ENCODE results near the gene TLX2. TPM values are rescaled to one million over a fixed set of nuclear protein-coding genes. Genes with fewer than 3 reads are reported as not detected.

TLX2 gene
- total and polyA plus RNA-seq, 2 of the 13 experiments (the other 11 are each of a cell fraction or from before 2014, with no cell fraction given): 0.05 to 0.20 TPM

GRCh38 chr2:74544634-74545033, 30.4 kb downstream of the TLX2 start:
- Histone ChIP-seq H3K4me1 (ENCODE audit: insufficient read depth, low read length) (peaks cover 17% of the 10 kb centered on the region), H3K9me3 (ENCODE audit: low read length) (no peaks in the 10 kb centered on the region), H2AFZ (ENCODE audit: low read length) (no peak overlapping the region), H3K27ac (ENCODE audit: extremely low read length, insufficient read depth, low read length) (no peak overlapping the region), H4K20me1 (ENCODE audit: insufficient read depth, low read length) (no peaks in the 10 kb centered on the region), H3K79me2 (ENCODE audit: insufficient read depth, low read length) (no peaks in the 10 kb centered on the region), H3K27me3 (ENCODE audit: control insufficient read depth in 1 of 2, insufficient read depth in 2 of 2, low read length in 2 of 2) (peaks cover 0 to 23% of the 10 kb centered on the region in 2 experiments; a peak in 2 of 5 replicates), H3K4me3 (replicated peaks in 1 of 3; ENCODE audit: insufficient read depth in 1 of 3, low read depth in 2 of 3, low read length in 3 of 3) (no peak overlapping the region), H3K36me3 (replicated peaks in 1 of 2; ENCODE audit: control insufficient read depth in 1 of 2, insufficient read depth in 2 of 2, low read length in 2 of 2) (no peaks in the 10 kb centered on the region), H3K9ac (ENCODE audit: insufficient read depth, low read depth, low read length) (no peak overlapping the region), H3K4me2 (ENCODE audit: low read depth, low read length) (no peak overlapping the region)
- 10% methylated on average over 3 of the region's 3 CpGs for WGBS (ENCODE audit: low lambda C conversion rate)
- in situ Hi-C loops (cut with HindIII; ENCODE audit: extremely low pct_ligation_motif_present, low pct_unique_long_range_greater_than_20kb) (no loop called here), intact Hi-C loops (cut with micrococcal nuclease; ENCODE audit: unreplicated experiment) (loop anchor here (1.0 kb wide), 1 partner anchor 43 kb away; no protein-coding TSS in a partner anchor)
- FAIRE-seq: no peak
- BruUV-seq (replicated peaks): no TSS peak
- POLR2A ChIA-PET: interaction anchor here (0.9 kb wide), 1 partner anchor 61 kb away, joined by 3 read pairs; the partner anchor contains the start of gene TTC31
- CTCF ChIA-PET (ENCODE audit: low intra/inter-chr PET ratio, low total read pairs): no interaction called here
- DNase-seq (ENCODE audit: low spot score): no peak
- TF ChIP-seq STAG1 (CRISPR knock-in tag; IDR thresholded peaks at IDR 0.05) (peak; percentile 60), CTCF (CRISPR knock-in tag; IDR thresholded peaks at IDR 0.05) (peak; percentile 57), FOXA3 (CRISPR knock-in tag; IDR thresholded peaks at IDR 0.05) (peak; percentile 8; the same call in 1 of the 2 replicates), FOXM1 (CRISPR knock-in tag; IDR thresholded peaks at IDR 0.05) (no peak), DR1 (CRISPR knock-in tag; IDR thresholded peaks at IDR 0.05) (no peak), ZNF121 (CRISPR knock-in tag; IDR thresholded peaks at IDR 0.05) (0 out of 2 replicates have a peak, but pooled peaks have one; percentile 33), TRIM22 (IDR thresholded peaks at IDR 0.05) (no peak), MIXL1 (CRISPR knock-in tag; IDR thresholded peaks at IDR 0.05) (0 out of 2 replicates have a peak, but pooled peaks have one; percentile 51), CEBPG (CRISPR knock-in tag; IDR thresholded peaks at IDR 0.05) (peak; percentile 13; the same call in 1 of the 2 replicates), SMC3 (IDR thresholded peaks at IDR 0.05; ENCODE audit: low read length) (peak; percentile 42; the same call in 1 of the 2 replicates)
- ATAC-seq: peak; percentile 18; the same call in 1 of the 3 replicates

All from HepG2 (cell line).